Gastroesophageal sphincter (tissue), 3 donors: ENCODE data around the gene PDCD2L.

Experiments used
- CTCF ChIP-seq, 4 experiments: fragments of 200-600 bp in 2 of 4; fragments of 450-650 bp in 2 of 4; sonication (generic) in 1 of 4; IDR thresholded peaks; one replicate each; pipeline ENCODE4 v1.5.1; 2017 to 2019; ENCODE audit warnings: antibody characterized with exemption in 4 of 4, mild to moderate bottlenecking in 2 of 4, moderate library complexity in 2 of 4
- POLR2A ChIP-seq, 2 donors: fragments of 450-650 bp; IDR thresholded peaks; one replicate each; pipeline ENCODE4 v1.6.1; 2017; ENCODE audit warnings: antibody characterized with exemption in 2 of 2, mild to moderate bottlenecking in 2 of 2, moderate library complexity in 1 of 2
- POLR2AphosphoS5 ChIP-seq: sonication (generic); formaldehyde crosslinking; IDR thresholded peaks from one replicate; pipeline ENCODE4 v1.6.1; 2017; ENCODE audit warnings: antibody characterized with exemption

GRCh38 chr19:34393629-34394028 is 10.6 kb upstream of the PDCD2L start:
- TF ChIP-seq POLR2A (IDR thresholded peaks at IDR 0.05) (no peak), CTCF (IDR thresholded peaks at IDR 0.05) (no peak), POLR2AphosphoS5 (no peak)
